HG03108 (cell line): ENCODE measurements around the gene ASPRV1.

ENCODE experiments used
- ATAC-seq: cut with Tn5 transposase; IDR thresholded peaks from one replicate; pipeline ENCODE4 v1.9.1; 2021; ENCODE audit warnings: moderate library complexity; ENCODE audit not compliant: unreplicated experiment

ASPRV1 gene

DNA sequence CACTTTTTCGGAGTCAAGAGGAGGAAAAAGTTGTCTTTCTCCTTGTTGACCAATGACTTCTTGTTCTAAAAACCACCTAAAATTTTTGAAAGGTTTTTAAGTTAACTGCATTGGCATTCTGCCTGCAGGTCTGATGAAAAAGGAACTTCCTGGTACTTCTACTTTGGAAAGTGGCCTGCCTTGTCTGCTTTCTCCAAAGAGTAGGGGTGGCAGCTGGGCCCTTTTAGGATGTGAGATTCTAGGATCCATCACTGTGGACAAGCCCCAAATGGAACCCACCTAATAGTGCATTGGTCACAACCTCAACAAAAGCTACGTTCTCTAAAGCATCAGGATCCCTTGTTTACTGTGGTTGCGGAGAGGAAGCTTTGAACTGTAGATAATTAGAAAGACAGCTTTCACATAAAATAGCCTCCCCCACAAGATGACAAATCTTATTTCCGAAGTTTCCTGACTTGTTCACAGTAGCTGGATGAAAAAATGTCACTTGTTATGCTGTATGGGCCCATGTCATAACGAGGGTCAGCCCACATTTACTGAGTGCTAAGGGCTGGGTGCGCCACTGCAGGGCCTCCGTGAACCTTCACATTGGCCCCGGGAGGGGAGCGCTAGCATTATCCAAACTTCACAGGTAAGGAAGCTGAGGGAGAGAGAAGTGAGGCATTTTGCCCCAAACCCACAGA lies 17.4 kb downstream of the ASPRV1 start:
- no peak for ATAC-seq

DNA sequence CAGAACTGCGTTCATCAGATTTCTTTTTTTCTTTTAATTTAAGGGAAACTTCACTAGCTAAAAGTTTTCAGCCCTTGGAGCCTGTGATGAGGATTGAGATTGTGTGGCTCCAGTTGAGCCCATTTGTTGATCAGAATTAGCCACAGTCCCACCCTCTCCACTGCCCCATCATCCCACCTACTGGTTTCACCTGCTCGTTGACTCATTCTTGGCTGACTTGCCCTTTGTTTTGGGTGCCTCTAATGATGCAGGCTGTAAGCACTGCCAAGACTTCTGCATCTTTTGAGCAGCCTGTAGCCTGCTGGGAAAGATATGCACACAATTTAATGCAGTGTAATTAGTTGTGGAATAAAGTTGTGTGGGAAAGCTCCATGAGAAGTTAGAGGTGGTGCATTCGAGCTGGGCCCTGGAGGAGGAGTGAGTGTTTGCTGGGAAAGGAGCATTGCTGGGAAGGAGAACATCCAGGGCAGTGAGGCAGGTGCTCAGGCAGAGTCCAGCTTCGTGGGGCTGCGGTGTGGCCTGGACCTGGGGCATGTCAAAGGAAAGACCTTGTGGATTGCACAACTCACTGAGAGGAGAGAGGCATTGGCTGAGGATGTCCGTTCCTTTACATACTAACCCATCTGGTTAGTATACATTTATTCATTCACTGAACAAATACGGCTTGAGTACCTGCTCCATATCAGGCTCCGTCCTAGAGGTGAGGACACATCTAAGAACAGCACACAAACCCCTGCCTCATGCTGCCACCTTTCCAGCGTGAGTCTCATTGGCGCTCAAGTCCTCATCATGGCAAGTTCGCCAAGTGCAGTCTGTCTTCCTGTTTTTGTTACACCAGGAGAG lies 18.2 kb downstream of the ASPRV1 start:
- no peak for ATAC-seq

DNA sequence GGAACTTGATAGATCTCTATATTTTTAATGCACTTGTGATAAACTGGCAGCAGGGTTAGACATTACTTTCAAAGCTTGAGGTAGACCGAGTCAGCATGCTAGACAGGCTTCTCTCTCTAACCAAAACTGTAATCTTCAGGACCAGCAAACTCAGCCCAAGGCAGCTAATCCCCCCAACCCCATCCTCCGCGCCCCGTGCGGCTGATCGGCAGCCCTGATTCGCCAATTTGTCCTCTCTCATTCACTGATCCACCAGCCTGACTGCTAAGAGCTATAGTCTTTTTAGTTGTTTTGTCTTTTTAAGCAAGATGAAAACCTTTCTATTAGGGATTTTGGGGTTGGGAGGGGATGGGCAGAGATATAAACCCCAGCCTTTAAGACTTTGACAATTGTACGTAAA lies 20.7 kb downstream of the ASPRV1 start:
- no peak for ATAC-seq

DNA sequence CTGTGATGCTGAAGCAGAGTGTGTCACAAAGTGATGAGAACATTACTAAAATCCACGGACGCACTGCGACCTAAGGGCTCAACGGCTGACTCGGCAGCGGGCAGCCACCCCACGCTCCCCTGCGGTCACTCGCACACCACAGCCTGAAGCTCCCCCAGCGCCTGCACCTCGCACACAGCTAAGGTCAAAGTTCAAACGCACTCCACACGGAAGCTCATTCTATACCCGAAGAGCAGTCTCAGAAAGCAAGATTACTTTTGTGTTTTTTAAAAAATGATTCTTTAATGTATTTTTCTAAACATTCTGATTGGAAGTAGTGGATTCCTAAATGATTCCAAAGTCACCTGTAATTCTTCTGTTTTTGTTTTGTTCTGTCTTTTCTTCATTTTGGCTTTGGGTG lies 21.7 kb downstream of the ASPRV1 start:
- no peak for ATAC-seq

DNA sequence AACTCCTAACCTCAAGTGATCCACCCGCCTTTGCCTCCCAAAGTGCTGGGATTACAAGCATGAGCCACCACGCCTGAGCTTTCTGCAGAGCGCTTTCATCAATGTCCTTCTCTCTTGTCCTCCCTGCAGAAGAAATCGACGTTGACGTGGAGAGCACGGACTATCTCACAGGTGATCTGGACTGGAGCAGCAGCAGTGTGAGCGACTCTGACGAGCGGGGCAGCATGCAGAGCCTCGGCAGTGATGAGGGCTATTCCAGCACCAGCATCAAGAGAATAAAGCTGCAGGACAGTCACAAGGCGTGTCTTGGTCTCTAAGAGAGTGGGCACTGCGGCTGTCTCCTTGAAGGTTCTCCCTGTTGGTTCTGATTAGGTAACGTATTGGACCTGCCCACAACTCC lies 23.5 kb downstream of the ASPRV1 start:
- ATAC-seq = no peak

DNA sequence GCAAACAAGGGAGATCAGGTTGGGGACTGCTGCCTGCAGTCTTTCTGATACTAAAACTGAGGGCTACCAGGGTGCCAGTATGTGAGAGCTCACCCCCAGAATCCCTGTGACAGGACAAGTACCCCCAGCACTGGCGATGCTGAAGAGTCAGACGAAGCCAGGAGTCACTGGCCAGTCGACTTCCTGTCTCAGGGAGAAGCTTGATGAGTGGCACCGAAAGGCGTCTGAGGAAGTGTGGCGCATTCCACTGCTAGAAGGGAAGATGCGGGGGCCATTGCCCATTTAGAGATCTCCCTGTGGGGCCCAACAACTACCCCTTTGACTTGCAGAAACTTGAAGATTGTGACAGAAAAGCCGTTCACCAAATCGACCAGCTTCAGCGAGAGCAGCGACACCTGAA lies 24.5 kb downstream of the ASPRV1 start:
- ATAC-seq = no peak

DNA sequence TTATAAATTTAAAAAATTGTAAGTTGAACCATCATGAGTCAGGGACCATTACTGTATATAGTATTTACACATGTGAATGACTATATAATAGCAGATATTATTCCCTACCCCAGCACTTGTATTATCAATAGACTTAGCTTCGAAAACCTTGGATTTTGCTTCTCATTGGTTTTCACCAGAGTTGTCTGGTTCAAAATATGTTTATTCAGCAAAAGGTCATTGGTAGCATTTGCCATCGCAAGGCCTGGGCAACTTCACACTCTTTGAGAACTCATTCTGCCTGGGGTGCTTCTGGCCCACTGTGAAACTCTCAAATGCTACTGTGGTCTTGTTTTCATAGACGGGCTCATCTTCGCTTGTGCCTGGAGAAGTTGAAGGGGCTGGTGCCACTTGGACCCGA lies 26.4 kb downstream of the ASPRV1 start:
- ATAC-seq = no peak

DNA sequence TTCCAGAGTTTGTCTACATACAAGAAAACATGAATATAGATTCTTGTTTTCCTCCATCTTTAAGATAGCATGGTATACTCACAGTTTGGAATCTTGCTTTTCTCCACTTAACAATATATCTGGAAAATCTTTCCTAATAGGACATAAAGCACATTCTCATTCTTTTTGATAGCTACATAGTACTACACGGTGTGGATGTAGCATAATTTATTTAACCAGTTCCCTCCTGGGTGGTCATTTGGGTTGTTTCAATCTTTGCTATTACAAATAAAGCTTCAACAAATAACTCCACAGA lies 26.9 kb downstream of the ASPRV1 start:
- no peak for ATAC-seq

DNA sequence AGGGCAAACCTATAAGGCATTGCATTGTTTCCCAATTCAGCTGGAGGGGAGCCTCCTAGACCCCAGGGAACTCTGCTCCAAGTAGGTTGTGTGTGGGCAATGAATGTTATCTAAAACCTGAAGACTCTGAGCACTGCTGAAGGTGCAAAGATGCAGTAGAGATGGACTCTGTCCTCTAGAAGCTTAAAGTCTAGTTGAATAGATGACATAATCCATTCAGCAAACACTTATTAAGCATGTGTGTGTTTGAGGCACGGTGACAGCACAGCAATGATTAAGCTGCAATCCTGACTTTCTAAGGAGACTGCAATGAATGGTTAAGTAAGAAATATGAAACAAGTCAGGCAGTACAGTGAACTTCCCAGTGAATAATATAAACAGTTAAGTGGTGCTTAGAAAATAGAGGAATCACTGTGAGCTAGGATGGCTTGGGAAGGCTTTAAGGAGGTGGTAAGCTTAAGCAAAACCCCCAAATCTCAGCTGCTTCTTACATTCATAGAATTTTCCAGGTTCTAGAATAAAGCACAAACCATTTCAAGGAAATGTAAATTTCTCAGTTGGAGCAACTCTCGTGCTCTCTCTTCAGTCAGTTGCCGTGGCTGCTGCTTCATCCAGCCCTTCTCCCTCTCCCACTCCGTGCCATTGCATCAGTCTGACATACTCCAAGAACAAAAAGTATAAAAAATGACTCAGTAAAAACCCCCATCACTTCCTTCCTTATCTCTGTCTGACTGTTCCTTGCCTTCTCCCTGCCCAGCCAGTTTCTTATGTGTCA lies 27.4 kb downstream of the ASPRV1 start:
- ATAC-seq = no peak

DNA sequence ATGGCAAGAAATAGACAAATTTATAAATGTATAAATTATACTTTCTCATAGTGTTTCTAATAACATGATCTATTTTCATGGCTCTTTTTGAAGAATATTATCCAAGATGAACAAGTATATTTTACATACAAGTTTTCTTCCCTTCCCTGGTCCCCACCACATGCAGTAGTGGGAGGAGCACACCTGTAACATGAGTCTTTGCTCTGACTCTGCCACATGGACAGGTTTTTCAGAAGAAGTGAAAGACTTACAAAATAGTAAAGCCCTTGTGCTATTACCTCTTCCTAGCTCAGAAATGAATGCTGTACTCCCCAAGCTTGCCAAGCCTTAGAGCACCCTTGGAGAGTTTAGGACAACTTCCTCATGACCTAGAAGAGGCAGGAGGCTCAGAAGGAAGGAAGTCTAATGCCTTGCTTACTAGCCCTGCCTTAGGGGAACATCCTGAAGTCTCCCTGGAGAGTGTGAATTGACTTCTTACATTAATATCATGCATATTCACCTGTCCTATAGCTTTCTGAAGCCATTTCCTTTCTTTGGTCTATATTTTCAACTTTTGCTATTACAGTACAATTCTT lies 28.1 kb downstream of the ASPRV1 start:
- ATAC-seq = no peak

DNA sequence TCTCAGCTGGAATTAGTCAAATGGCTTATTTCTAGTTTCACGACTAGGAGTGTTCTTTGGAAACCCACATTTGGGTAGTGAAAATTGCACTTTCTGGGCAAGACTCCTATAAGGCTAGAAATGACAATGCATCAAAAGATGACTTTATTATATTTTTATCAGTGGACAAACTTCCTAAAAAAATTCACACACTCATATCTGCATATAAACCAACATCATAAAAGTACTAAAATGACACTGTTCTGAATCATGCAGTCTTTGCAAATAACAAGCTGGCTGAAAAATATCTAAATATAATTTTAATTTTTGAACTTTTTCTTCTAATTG lies 28.9 kb downstream of the ASPRV1 start:
- no peak for ATAC-seq

DNA sequence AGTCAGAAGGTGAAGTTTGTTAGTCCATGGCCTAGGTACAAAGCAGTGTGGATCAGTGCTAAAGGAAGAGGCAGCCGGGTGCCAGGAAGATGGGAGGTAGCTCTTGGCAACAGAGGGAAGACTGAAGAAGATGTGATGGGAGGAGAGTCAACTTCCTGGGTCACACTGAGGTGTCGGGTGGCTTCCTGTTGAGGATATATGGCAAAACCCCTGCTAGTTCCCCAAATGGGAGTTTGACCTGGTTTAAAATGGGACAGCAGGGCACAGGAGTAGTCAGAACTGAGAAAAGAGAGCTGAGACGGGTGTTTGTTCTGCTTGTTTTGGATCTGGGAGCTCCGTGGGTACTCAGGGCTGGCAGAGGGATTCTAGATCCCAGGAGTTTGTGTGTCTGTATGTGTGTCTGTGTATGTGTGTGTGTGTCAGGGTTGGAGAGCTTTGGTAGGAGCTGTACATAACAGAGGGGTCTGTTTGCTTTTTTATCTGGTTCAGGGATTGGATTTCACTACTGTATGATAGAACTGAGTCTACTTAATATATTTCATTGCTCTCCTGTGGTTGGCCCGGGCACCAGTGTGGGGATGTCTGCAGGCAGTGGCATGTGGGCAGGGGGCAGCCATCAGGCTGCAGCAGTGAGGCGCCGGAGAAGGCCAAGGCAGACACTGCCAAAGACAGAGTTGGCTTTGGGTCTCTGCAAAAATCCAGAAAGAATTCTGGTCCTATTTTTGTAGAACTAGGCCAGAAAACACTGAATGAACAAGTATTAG lies 29.4 kb downstream of the ASPRV1 start:
- no peak for ATAC-seq

DNA sequence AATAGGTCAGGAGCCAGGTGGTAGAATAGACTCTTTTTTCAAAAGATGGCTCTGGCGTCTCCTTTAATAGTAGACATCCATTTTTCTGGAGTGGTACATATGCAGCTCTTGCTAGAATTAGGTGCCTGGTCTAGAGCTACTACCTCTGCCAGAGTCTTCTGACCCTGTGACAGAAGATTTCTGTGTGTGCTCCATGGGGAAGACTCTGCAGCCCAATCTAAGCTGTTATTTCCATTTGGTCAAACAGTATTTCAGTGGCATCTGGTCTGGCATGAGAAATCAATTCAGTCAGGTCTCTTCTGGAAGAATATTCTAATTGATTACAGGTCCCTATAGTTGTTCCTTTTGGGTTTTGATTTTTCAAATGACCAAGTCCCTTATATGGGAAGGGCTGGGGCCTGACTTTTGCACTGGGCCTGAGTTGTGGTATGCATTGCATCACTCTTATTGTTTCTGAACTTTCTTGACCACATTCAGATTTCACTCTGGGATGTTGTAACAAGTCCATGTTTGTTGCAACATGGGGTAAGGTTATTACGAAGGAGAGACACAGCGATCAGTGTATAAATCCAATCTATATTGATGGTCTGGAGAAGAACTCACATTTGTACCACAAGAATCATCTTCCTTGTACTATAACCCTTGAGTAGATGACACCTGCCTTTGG lies 34.4 kb downstream of the ASPRV1 start:
- no peak for ATAC-seq

DNA sequence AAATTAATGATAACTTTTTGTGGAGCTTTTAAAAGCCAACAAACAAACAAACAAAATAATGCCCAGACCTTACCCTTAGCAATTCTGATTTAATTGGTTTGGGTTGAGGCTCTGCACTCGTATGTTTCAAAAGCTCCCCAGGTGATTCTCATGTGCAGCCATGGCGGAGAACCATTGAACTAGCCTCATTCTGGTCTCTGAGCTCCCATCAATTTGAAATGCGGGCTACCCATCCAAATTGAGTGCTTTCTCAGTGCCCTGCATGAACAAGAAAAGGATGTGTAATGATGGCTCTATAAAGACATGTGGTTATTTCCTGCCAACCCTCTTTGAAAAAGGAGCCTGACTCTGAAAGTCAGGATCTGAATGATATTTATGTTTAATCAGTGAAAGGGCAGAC lies 38.3 kb downstream of the ASPRV1 start:
- ATAC-seq = no peak

DNA sequence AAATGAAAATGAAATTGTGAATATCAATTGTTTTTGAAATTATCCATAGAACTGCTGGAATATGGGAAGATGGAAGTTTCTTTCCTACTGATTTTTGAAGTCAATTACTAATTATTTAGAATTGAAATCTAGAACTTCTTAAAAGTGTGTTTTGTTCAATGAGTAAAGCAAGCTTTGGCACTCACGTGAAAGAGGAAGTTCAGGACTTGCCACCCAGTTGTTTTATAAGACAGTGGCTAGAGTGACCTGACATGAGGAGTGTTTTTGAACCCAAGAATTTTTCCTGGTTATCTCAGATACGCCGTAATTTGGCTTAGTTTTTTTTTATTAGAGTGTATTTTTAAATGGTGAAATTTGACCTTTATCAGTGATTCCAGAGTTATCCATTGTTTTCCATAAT lies 43.0 kb downstream of the ASPRV1 start:
- ATAC-seq = no peak

DNA sequence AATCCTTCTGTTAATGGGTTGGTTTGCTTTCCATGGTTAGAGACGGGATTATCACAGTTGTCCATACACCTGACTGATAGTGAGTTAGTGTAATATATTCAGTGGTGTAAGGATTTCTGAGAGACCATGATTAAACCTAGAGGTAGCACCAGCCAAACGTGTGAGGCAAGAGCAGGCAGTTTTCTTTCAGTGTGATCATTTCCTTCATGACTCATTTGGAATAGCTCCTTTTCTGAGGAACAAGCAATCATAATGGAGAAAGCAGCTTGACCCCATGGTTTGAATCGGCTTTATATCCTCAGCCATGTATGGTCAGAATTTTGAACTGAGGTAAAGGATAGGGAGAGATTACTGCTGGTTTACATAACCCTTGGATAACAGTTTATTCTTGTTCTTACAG lies 43.6 kb downstream of the ASPRV1 start:
- no peak for ATAC-seq

DNA sequence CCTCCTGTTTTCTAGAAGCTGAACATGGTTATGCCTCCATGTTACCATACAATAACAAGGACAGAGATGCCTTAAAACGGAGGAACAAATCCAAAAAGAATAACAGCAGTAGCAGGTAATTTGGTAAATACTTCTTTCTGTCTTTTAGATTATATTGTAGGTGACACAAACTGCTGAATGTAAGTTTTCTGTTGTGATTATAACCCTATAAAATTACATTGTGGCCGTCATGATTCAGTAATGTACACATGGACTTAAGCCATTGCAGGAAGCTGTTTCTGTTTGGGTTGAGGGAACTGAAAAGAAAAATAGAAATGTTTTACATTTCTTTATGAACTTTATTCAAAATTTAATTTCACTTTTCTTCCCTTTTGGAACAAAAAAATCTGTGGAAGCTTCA lies 45.3 kb downstream of the ASPRV1 start:
- ATAC-seq = no peak

DNA sequence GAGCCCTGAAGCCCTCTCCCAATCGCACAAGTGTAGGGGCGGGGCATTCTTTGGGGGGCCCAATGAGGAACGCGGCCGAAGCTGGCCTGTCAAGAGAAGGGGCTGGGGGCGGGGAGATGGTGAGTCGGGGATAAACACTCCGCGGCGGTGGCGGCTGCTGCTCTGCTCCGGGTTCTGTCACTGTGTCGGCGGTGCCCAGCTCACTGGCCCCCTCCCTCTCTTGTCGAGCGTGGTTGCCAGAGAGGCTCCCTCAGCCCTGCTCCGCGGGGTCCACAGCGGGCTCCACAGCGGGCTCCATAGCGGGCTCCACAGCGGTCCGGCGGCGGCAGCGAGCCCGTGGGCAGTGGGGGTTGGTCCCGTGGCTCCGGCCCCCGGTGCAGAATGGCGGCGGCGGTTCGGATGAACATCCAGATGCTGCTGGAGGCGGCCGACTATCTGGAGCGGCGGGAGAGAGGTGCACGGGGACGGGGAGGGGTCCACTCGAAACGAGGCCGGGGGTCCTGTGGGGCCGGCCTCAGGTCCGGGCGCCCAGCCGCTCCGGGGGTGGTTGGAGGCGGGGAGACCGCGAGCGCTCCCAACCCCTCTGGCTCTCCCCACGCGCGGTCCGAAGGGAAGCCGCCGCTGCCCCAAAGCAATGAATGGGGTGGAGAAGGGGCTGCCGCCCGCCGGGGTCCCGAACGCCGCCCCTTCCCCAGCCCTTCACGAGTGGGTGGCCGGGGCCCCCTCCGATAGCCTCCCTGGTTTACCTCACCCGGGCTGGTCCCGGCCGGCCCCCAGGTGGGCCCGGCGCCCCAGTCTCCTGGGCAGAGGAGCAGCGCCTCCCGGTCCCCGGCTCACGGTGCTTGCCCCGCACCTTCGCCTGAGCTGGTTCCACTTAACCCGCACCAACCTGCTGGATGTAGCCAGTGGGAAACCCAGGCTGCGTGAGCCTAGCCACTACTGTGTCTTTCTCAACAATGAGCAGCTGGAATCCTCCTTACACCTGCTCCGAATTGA lies 46.2 kb downstream of the ASPRV1 start, which contains the start of gene MXD1:
Gene MXD1 (plus strand): TSS at position 160 of the 996 bp plus-strand sequence. CDS start 222 bp downstream, at position 382.
- no peak for ATAC-seq
